HG03108 (cell line): ENCODE data around the gene SLC17A9.

Experiments
- ATAC-seq: cut with Tn5 transposase; IDR thresholded peaks from one replicate; pipeline ENCODE4 v1.9.1; 2021; ENCODE audit warnings: moderate library complexity; ENCODE audit not compliant: unreplicated experiment

SLC17A9 gene

DNA sequence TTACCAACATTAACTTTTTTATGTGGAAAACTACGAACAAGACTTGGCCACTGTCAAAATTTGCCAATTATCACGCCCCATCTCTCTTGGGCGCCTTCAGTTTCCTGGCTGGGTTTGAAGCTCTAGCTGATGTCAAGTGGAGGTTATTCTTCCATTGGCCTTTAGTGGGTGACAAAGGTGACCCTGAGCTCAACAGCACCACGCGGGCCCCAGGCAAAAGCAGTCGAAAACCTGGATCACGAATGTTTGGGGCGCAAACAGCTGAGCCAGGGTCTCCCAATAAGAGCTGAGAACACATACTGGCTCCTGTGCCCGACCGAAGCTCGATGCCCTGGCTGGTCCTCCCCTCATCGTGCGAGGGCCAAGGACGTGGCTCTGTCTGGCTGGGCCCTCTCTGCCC is 26.8 kb downstream of the SLC17A9 start:
- no peak for ATAC-seq

DNA sequence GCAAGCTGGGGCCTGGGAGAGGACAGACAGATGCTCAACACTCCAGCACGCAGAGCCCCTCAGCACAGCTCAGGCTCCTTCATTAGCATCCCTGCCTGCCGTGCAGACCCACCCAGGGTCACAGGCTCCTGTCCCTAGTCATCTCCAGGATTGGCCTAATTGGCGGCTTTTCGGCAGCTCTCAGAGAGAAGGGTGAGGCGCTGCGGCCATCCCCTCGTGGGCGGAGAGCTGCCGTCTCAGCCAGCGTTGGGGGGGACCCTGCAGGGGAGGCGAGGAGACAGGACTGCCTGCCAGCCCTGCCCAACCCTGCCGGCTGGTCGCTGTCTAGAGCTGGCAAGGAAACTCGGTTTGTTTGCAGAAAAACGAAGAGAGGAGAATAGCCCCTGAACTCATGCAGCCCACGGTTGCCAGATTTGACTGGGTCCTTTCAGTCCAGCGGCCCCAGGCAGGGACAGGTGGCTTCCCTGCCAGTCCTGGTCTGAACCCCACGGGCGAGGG is 27.4 kb downstream of the SLC17A9 start:
- ATAC-seq: no peak

GRCh38 chr20:62980380-62980960 is 28.0 kb downstream of the SLC17A9 start:
- ATAC-seq: no peak

- ATAC-seq: no peak
Observed at GRCh38 chr20:62980970-62981369, 28.5 kb downstream of the SLC17A9 start.

- ATAC-seq: no peak
Observed at GRCh38 chr20:62982124-62983075, 29.9 kb downstream of the SLC17A9 start.

GRCh38 chr20:62983210-62983609 is 30.7 kb downstream of the SLC17A9 start:
- ATAC-seq: no peak

- no peak for ATAC-seq
Observed at GRCh38 chr20:62984666-62985443, 32.3 kb downstream of the SLC17A9 start.

DNA sequence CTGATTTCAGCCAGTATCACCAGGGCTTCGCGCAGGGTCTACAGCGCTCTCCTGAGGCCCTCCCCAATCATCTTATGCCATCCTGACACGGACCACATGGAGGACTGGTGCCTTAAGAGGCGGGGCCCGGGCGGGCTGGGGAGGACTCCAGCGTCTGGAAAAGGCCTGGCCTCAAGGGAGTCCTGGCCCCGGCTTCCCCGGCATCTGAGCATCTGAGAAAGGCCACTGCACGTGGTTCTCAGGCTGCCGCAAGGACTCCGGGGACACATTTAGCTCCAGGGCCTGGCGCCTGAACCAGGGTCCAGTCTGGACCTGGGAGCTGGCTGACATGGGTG is 32.9 kb downstream of the SLC17A9 start:
- no peak for ATAC-seq

DNA sequence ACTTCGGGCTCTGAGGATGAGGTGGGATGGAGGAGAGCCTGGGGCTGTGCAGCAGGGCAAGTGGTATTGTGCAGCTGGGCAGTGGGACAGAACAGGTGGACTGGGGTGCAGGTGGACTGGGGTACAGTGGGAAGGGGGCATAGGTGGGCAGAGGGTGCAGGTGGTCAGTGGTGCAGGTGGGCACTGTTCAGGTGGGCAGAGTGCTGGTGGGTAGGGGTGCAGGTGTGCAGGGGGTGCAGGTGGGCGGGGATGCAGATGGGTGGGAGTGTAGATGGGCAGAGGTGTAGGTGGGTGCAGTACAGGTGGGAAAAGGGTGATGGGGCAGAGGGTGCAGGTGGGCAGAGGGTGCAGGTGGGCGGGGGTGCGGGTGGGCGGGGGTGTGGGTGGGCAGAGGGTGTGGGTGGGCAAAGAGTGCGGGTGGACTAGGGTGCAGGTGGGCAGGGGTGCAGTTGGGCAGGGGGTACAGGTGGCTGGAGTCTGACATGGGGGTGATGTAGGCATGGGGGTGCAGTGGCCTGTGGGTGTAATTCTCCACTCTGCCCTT is 33.8 kb downstream of the SLC17A9 start:
- no peak for ATAC-seq

GRCh38 chr20:62987114-62987513 is 34.6 kb downstream of the SLC17A9 start:
- no peak for ATAC-seq

- peak; percentile 49 for ATAC-seq
Observed at GRCh38 chr20:62989201-62989601, 36.7 kb downstream of the SLC17A9 start.

- ATAC-seq: no peak
Observed at GRCh38 chr20:62990306-62990825, 37.9 kb downstream of the SLC17A9 start.

DNA sequence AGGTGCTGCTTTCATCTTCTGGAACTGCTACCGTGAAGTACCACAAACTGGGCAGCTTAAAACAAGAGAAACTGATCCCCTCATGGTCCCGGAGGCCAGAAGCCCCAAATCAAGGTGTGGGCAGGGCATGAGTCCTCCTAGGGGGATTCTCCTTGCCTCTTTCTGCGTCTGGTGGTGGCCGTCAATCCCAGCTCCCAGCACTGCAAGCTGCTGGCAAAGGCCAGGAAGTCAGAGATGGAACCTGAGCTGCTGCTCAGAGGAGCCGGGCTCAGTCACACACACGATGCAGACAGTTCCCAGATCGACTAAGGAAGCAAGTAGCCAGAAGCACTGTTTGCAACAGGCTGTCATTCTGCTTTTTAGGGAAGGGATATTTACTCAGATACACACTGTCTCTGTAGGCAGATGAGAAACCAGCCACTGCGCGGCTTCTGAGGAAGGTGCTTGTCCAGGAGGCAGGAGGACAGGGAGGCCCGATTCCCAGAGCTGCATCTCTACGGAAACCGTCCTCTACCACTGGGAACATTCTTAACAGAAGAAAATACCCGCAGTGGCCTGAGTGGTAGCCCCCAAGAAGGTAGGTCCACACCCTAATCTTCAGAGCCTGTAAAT is 38.8 kb downstream of the SLC17A9 start:
- ATAC-seq: no peak

DNA sequence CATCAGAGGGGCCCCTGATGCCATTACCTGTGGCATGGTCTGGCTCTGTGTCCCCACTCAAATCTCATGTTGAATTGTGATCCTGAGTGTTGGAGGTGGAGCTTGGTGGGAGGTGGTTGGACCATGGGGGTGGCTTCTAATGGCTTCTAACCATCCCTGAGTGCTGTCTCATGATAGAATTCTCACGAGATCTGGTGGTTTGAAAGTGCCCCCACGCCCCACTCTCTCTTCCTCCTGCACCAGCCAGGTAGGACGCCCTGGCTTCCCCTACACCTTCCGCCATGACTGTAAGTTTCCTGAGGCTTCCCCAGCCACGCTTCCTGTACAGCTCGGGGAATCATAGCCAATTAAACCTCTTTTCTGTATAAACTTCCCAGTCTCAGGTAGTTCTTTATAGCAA is 39.4 kb downstream of the SLC17A9 start:
- no peak for ATAC-seq

- ATAC-seq: no peak
Observed at GRCh38 chr20:62993856-62994494, 41.5 kb downstream of the SLC17A9 start.

GRCh38 chr20:62994869-62995281 is 42.4 kb downstream of the SLC17A9 start:
- no peak for ATAC-seq

GRCh38 chr20:62995481-62995880 is 43.0 kb downstream of the SLC17A9 start:
- ATAC-seq: no peak

DNA sequence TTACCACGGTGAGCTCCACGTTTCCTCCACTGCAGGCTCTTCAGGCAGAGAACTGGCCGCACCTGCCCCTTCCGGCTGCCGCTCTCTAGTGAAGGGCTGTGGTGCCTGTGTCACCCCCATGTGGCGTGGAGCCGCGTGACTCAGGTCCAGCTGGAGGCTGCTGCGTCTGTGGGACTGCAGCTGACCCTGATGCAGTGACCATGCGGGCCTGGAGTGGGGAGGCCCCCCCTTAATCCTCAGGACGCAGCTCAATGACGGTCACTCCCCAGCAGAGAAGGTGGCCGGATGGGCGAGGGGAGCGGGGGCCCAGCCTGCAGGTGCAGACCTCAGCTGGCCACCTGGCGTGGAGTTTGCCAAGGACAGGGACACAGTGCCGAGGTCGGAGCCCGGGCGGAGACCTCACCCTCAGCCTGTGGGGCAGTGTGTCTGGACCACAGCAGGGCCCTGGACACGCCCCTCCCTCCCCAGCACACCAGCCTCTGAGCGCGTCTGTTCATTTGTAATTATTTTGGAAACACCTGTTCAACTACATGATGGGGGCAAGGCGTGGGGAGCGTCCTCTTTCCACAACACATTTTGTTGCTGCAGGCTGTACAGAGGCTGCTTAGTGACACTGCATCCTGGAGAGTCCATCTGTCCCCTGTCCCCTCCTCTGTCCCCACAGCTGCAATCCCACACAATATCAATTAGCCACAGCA is 43.5 kb downstream of the SLC17A9 start:
- ATAC-seq: no peak

DNA sequence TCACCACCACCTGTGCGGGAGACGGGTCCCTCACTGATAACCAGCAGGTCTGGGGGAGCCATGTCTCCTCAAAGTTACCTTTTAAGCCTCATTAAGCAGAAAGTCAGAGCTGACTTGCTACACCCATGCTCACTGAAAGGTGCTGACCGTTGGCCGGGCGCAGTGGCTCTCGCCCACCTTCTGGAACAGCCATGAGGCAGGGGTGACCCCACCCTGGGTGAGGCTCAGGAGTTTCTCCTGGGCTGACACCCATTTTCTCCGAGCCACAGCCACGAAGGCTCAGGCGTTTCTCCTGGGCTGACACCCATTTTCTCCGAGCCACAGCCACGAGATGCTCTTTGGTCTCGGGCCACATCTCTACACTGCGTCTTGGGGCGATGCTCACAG is 44.1 kb downstream of the SLC17A9 start:
- ATAC-seq: no peak
